ENCODE measurements around the gene ANK2. TPM values are rescaled to one million over a fixed set of nuclear protein-coding genes. Genes with fewer than 3 reads are reported as not detected.

The ANK2 gene
- total RNA-seq, 1 experiment from 2014 or later, result 5.5 TPM

- ATAC-seq (no peak), DNase-seq (ENCODE audit: low read depth, low spot score) (no peak)
- no peak overlapping the region for H3K4me3 ChIP-seq (ENCODE audit: low read depth in 2 of 2, low read length in 2 of 2)
- intact Hi-C loops (cut with micrococcal nuclease; ENCODE audit: unreplicated experiment), result no loop called here
- H3K27me3 ChIP-seq (ENCODE audit: control insufficient read depth, insufficient read depth, low read length), result no peaks in the 10 kb centered on the region
- in situ Hi-C loops (cut with HindIII; ENCODE audit: low pct_unique_long_range_greater_than_20kb, low sequenced_read_pairs), result no loop called here
- TF ChIP-seq POLR2AphosphoS5 (IDR thresholded peaks at IDR 0.05; ENCODE audit: low read depth, low read length) (no peak), TCF7L2 (IDR thresholded peaks at IDR 0.05; ENCODE audit: low read depth, low read length) (no peak), CTCF (IDR thresholded peaks at IDR 0.05) (no peak), SIN3A (IDR thresholded peaks at IDR 0.05; ENCODE audit: borderline replicate concordance, insufficient read depth, low read depth, low read length) (no peak)
- TF ChIP-seq, protein P1, sequence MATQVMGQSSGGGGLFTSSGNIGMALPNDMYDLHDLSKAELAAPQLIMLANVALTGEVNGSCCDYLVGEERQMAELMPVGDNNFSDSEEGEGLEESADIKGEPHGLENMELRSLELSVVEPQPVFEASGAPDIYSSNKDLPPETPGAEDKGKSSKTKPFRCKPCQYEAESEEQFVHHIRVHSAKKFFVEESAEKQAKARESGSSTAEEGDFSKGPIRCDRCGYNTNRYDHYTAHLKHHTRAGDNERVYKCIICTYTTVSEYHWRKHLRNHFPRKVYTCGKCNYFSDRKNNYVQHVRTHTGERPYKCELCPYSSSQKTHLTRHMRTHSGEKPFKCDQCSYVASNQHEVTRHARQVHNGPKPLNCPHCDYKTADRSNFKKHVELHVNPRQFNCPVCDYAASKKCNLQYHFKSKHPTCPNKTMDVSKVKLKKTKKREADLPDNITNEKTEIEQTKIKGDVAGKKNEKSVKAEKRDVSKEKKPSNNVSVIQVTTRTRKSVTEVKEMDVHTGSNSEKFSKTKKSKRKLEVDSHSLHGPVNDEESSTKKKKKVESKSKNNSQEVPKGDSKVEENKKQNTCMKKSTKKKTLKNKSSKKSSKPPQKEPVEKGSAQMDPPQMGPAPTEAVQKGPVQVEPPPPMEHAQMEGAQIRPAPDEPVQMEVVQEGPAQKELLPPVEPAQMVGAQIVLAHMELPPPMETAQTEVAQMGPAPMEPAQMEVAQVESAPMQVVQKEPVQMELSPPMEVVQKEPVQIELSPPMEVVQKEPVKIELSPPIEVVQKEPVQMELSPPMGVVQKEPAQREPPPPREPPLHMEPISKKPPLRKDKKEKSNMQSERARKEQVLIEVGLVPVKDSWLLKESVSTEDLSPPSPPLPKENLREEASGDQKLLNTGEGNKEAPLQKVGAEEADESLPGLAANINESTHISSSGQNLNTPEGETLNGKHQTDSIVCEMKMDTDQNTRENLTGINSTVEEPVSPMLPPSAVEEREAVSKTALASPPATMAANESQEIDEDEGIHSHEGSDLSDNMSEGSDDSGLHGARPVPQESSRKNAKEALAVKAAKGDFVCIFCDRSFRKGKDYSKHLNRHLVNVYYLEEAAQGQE (IDR thresholded peaks at IDR 0.05; ENCODE audit: insufficient read depth in 1 of 2, low read depth in 2 of 2, low read length in 1 of 2), result no peak
- BruUV-seq (replicated peaks), result no TSS peak
- ChIA-PET POLR2A (no interaction called here), CTCF (no interaction called here)
- H3K9me3 ChIP-seq (ENCODE audit: control insufficient read depth, insufficient read depth, low read depth, low read length), result no peaks in the 10 kb centered on the region
- H3K4me1 ChIP-seq (ENCODE audit: control insufficient read depth, insufficient read depth, low read length), result no peaks in the 10 kb centered on the region
- H3K36me3 ChIP-seq (ENCODE audit: control insufficient read depth, insufficient read depth, low read length), result no peaks in the 10 kb centered on the region
- no peak overlapping the region for H3K27ac ChIP-seq (ENCODE audit: low read length)
Observed at GRCh38 chr4:113080050-113080449, 30.6 kb downstream of the ANK2 start.

- in situ Hi-C loops (cut with HindIII; ENCODE audit: low pct_unique_long_range_greater_than_20kb, low sequenced_read_pairs), result no loop called here
Observed at GRCh38 chr4:113080624-113081023, 31.2 kb downstream of the ANK2 start.

More at GRCh38 chr4:113080624-113081023, 31.2 kb downstream of the ANK2 start:
- Histone ChIP-seq H3K4me3 (ENCODE audit: low read depth in 2 of 2, low read length in 2 of 2) (no peak overlapping the region), H3K27me3 (ENCODE audit: control insufficient read depth, insufficient read depth, low read length) (no peaks in the 10 kb centered on the region), H3K27ac (ENCODE audit: low read length) (no peak overlapping the region), H3K36me3 (ENCODE audit: control insufficient read depth, insufficient read depth, low read length) (no peaks in the 10 kb centered on the region), H3K4me1 (ENCODE audit: control insufficient read depth, insufficient read depth, low read length) (no peaks in the 10 kb centered on the region), H3K9me3 (ENCODE audit: control insufficient read depth, insufficient read depth, low read depth, low read length) (no peaks in the 10 kb centered on the region)
- CTCF ChIA-PET, result no interaction called here
- TF ChIP-seq CTCF (IDR thresholded peaks at IDR 0.05) (no peak), POLR2AphosphoS5 (IDR thresholded peaks at IDR 0.05; ENCODE audit: low read depth, low read length) (no peak), SIN3A (IDR thresholded peaks at IDR 0.05; ENCODE audit: borderline replicate concordance, insufficient read depth, low read depth, low read length) (no peak), TCF7L2 (IDR thresholded peaks at IDR 0.05; ENCODE audit: low read depth, low read length) (no peak)
- TF ChIP-seq, protein P1 (IDR thresholded peaks at IDR 0.05; ENCODE audit: insufficient read depth in 1 of 2, low read depth in 2 of 2, low read length in 1 of 2), result no peak
- ATAC-seq (no peak), DNase-seq (ENCODE audit: low read depth, low spot score) (no peak)
- intact Hi-C loops (cut with micrococcal nuclease; ENCODE audit: unreplicated experiment), result no loop called here
- POLR2A ChIA-PET, result no interaction called here
- no TSS peak for BruUV-seq (replicated peaks)

All from Panc1 (cell line).